HEK293T (cell line): ENCODE data around the gene GIGYF2.
"Not testable (repeated sequence)": the region's sequence is repeated elsewhere in the genome, so short reads cannot be mapped to it uniquely, and the experiment has no call there.

Source experiments
- ARNT ChIP-seq: fragments of 450-650 bp; IDR thresholded peaks from 2 replicates; pipeline ENCODE4 v1.6.1; 2017; ENCODE audit warnings: mild to moderate bottlenecking
- BHLHE40 ChIP-seq: fragments of 450-650 bp; IDR thresholded peaks from 2 replicates; pipeline ENCODE4 v1.6.1; 2016; ENCODE audit warnings: mild to moderate bottlenecking, moderate library complexity, borderline replicate concordance
- ELF4 ChIP-seq: fragments of 450-650 bp; IDR thresholded peaks from 2 replicates; pipeline ENCODE4 v1.6.1; 2017; ENCODE audit warnings: antibody characterized with exemption
- FOXA1 ChIP-seq: fragments of 450-650 bp; IDR thresholded peaks from 2 replicates; pipeline ENCODE4 v1.6.1; 2016; ENCODE audit warnings: mild to moderate bottlenecking
- SUZ12 ChIP-seq: fragments of 450-650 bp; IDR thresholded peaks from 2 replicates; pipeline ENCODE4 v1.6.1; 2016; ENCODE audit warnings: mild to moderate bottlenecking
- ZNF384 ChIP-seq: fragments of 450-650 bp; IDR thresholded peaks from 2 replicates; pipeline ENCODE4 v1.6.1; 2016

- TF ChIP-seq ARNT, SUZ12, BHLHE40, ELF4, FOXA1, ZNF384: not testable (repeated sequence)
Observed at GRCh38 chr2:232685391-232685790, 11.7 kb upstream of the GIGYF2 start.
